ENCODE measurements around the gene BABAM1.

DNA sequence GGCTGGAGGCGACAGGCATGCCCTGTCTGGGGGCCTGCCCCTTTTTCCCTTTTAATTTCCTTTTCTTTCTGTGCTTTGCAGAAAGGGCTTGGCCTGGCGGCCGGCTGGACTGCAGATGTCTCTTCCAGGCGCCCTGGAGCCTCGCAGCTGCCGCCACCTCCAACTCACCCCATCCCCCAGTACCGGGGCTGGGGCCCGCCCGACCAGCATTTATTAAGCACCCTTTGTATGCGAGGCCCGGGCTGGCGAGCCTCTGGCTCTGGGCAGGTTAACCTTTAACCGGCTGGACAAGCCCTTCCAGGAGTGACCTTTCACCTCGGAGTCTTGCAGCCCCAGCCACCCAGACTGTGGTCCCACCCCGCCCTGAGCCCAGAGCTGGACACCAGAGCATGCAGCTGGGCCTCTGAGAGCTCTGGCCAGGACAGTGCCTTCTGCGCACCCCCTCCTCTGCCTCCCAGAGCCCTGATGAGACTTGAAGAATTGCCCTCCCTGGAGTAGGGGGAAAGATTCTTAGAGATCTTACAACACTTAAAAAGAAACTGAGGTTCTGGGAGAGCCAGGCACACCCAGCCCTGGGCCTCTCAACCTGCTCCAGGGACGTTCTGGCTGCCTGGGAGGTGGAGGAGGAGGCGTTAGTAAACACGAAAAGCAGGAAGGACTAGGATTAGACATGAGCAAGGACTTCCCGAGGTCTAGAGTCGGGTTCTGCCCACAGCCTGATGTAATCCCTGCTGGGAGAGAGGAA, 20.4 kb upstream of the BABAM1 start:
- TF ChIP-seq POLR2A (IDR thresholded peaks at IDR 0.05; ENCODE audit: low read depth, low read length) (no peak), POLR2AphosphoS5 (IDR thresholded peaks at IDR 0.05; ENCODE audit: low read depth, low read length) (no peak)
